Measurements from ENCODE around the gene TEX48.

The TEX48 gene

GRCh38 chr9:114619191-114619761 lies 62.7 kb downstream of the TEX48 start:
- DNase-seq = no peak

GRCh38 chr9:114616684-114617520 lies 65.1 kb downstream of the TEX48 start:
- peak; percentile 59 for DNase-seq
